Suprapubic skin (tissue), 3 donors: ENCODE measurements around the gene ARHGAP42.

Experiments used
- EP300 ChIP-seq: sonication (generic); formaldehyde crosslinking; IDR thresholded peaks from one replicate; pipeline ENCODE4 v1.6.1; 2017; ENCODE audit warnings: antibody characterized with exemption
- POLR2A ChIP-seq, 2 donors: fragments of 450-650 bp; IDR thresholded peaks; one replicate each; pipeline ENCODE4 v1.6.1; 2017; ENCODE audit warnings: antibody characterized with exemption in 2 of 2, mild to moderate bottlenecking in 2 of 2, moderate library complexity in 2 of 2
- TF ChIP-seq, protein P1 (sequence below), 2 donors: fragments of 200-600 bp in 1 of 2; fragments of 450-650 bp in 1 of 2; sonication (generic) in 1 of 2; IDR thresholded peaks; one replicate each; pipeline ENCODE4 v1.5.1; 2016 to 2019; ENCODE audit warnings: antibody characterized with exemption in 2 of 2, mild to moderate bottlenecking in 1 of 2, moderate library complexity in 1 of 2

DNA sequence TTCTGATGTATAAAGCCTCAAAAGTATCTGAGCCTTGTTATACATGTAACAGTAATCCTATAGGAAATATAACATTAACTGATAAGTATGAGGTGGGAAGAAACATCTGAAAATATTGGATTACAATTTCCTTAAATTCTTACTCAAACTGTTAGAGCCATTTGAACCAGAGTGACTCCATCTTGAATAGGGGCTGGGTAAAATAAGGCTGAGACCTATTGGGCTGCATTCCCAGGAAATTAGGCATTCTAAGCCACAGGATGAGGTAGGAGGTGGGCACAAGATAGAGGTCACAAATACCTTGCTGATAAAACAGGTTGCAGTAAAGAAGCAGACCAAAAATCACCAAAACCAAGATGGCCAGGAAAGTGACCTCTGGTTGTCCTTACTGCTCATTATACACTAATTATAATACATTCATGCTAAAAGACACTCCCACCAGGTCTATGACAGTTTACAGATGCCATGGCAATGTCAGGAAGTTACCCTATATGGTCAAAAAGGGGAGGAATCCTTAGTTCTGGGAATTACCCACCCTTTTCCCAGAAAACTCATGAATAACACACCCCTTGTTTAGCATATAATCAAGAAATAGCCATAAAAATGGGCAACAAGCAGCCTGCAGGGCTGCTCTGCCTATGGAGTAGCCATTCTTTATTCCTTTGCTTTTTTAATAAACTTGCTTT is 327.7 kb downstream of the ARHGAP42 start:
- TF ChIP-seq POLR2A (IDR thresholded peaks at IDR 0.05) = no peak
- no peak for TF ChIP-seq EP300
- TF ChIP-seq, protein P1, sequence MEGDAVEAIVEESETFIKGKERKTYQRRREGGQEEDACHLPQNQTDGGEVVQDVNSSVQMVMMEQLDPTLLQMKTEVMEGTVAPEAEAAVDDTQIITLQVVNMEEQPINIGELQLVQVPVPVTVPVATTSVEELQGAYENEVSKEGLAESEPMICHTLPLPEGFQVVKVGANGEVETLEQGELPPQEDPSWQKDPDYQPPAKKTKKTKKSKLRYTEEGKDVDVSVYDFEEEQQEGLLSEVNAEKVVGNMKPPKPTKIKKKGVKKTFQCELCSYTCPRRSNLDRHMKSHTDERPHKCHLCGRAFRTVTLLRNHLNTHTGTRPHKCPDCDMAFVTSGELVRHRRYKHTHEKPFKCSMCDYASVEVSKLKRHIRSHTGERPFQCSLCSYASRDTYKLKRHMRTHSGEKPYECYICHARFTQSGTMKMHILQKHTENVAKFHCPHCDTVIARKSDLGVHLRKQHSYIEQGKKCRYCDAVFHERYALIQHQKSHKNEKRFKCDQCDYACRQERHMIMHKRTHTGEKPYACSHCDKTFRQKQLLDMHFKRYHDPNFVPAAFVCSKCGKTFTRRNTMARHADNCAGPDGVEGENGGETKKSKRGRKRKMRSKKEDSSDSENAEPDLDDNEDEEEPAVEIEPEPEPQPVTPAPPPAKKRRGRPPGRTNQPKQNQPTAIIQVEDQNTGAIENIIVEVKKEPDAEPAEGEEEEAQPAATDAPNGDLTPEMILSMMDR (IDR thresholded peaks at IDR 0.05) = no peak
